Common myeloid progenitor, CD34-positive (primary cell): ENCODE data around the gene IDH3G.

Experiments
- CTCF ChIA-PET: fragments of 350-600 bp; sonication (Branson Sonifier 250); formaldehyde crosslinking; loops from one replicate; lab custom pipeline; 2021; ENCODE audit warnings: antibody characterized with exemption; lab: Charles Lee
- POLR2A ChIA-PET: fragments of 350-600 bp; sonication (Branson Sonifier 250); formaldehyde crosslinking; loops from one replicate; lab custom pipeline; 2021; ENCODE audit warnings: antibody characterized with exemption; lab: Charles Lee
- DNase-seq, 3 donors: peaks; one replicate each; pipeline versions ENCODE4 v3.0.0 to v3.0.0-alpha.2; 2013
- H3K27ac ChIP-seq, 2 experiments: 1 replicate in 1 of 2; 2 replicates in 1 of 2; pipeline ENCODE4 v1.7.0; 2013; ENCODE audit warnings: inconsistent platforms in 2 of 2, low read length in 2 of 2, mild to moderate bottlenecking in 2 of 2, low read depth in 1 of 2, moderate library complexity in 1 of 2; ENCODE audit not compliant: severe bottlenecking in 2 of 2, insufficient read depth in 1 of 2, poor library complexity in 1 of 2
- H3K27me3 ChIP-seq, 5 experiments: replicated peaks in 2 of 5; 1 replicate in 3 of 5; 2 replicates in 2 of 5; pipeline versions ENCODE4 v1.6.1 to v1.7.0; 2013; ENCODE audit warnings: low read length in 4 of 5, mild to moderate bottlenecking in 2 of 5, moderate library complexity in 2 of 5, inconsistent platforms in 1 of 5; ENCODE audit not compliant: insufficient read depth in 5 of 5, control insufficient read depth in 4 of 5
- H3K36me3 ChIP-seq, 4 experiments: 1 replicate in 2 of 4; 2 replicates in 2 of 4; pipeline versions ENCODE4 v1.6.1 to v1.7.0; 2013; ENCODE audit warnings: low read length in 3 of 4, control low read depth in 1 of 4, mild to moderate bottlenecking in 1 of 4; ENCODE audit not compliant: control insufficient read depth in 4 of 4, insufficient read depth in 4 of 4
- H3K4me1 ChIP-seq, 4 experiments: 1 replicate in 3 of 4; 2 replicates in 1 of 4; pipeline versions ENCODE4 v1.6.1 to v1.7.1; 2013; ENCODE audit warnings: low read length in 3 of 4, mild to moderate bottlenecking in 3 of 4, control low read depth in 1 of 4, inconsistent platforms in 1 of 4, moderate library complexity in 1 of 4; ENCODE audit not compliant: control insufficient read depth in 4 of 4, insufficient read depth in 4 of 4; ENCODE audit errors: control extremely low read depth in 1 of 4
- H3K4me3 ChIP-seq, 7 experiments: 1 replicate in 4 of 7; 2 replicates in 3 of 7; pipeline versions ENCODE4 v1.5.1 to v1.7.0; 2013; ENCODE audit warnings: mild to moderate bottlenecking in 7 of 7, low read length in 6 of 7, moderate library complexity in 6 of 7, inconsistent platforms in 2 of 7, low read depth in 2 of 7, control low read depth in 1 of 7; ENCODE audit not compliant: insufficient read depth in 4 of 7, control insufficient read depth in 1 of 7; ENCODE audit errors: extremely low read depth in 1 of 7
- H3K9me3 ChIP-seq, 5 experiments: 1 replicate in 4 of 5; 2 replicates in 1 of 5; pipeline versions ENCODE4 v1.6.1 to v1.7.1; 2013; ENCODE audit warnings: low read length in 4 of 5, mild to moderate bottlenecking in 2 of 5, inconsistent platforms in 1 of 5, low read depth in 1 of 5, moderate library complexity in 1 of 5; ENCODE audit not compliant: control insufficient read depth in 4 of 5, insufficient read depth in 2 of 5; ENCODE audit errors: control extremely low read depth in 1 of 5
- WGBS: methylation state at CpG from one replicate; pipeline ENCODE4 v1.1.5; 2013; ENCODE audit not compliant: insufficient coverage; 5-methylcytosine and 5-hydroxymethylcytosine counted together

Gene IDH3G

DNA sequence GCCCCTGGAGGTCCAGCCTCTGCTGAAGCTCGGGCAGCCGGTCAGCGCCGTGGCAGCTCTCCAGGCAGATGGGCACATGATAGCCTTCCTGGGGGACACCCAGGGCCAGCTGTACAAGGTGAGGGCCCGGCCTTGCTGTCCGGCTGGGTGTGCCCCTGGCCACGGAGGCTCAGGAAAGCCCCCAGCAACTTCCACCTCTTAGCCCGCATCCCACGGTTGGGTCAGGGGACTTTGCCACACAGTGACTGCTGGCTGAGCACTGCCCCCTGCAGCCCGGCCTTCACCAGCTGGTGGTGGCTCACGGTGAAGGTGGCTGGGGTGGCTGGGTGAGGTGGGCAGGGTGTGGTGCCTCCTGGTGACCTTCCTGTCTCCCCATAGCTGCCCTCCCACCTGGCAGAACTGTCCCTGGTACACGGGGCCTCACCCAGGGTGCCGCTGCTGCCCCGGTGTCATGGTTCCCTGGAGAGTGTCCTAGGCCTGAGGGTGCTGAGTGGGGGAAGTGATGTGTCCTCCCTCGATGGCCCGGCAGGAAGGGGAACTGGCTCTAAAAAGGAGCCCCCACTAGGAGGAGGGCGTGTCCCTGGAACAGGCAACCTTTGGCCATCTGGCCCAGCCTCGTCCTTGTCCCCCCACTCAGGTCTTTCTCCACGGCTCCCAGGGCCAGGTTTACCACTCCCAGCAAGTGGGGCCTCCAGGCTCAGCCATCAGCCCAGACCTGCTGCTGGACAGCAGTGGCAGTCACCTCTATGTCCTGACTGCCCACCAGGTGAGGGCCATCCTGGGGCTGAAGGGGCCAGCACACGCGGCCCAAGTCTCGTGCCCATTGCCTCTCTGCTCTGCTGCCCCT lies 25.6 kb downstream of the IDH3G start:
- H3K4me1 ChIP-seq: peaks cover 0 to 33% (median 25%) of the 10 kb centered on the region in 4 experiments
- no peaks in the 10 kb centered on the region for H3K36me3 ChIP-seq
- no peak overlapping the region for H3K4me3 ChIP-seq
- POLR2A ChIA-PET: no interaction called here
- no peak overlapping the region for H3K27ac ChIP-seq
- DNase-seq: peak in 1 of 3 donors; percentile 11
- CTCF ChIA-PET: interaction anchor here (1.0 to 1.1 kb wide), 3 partner anchors 10 to 19 kb away, joined by 3 to 4 read pairs (median 3); no protein-coding TSS in a partner anchor
- no peaks in the 10 kb centered on the region for H3K27me3 ChIP-seq
- WGBS: 78% methylated on average over 19 of the region's 22 CpGs
- no peaks in the 10 kb centered on the region for H3K9me3 ChIP-seq

DNA sequence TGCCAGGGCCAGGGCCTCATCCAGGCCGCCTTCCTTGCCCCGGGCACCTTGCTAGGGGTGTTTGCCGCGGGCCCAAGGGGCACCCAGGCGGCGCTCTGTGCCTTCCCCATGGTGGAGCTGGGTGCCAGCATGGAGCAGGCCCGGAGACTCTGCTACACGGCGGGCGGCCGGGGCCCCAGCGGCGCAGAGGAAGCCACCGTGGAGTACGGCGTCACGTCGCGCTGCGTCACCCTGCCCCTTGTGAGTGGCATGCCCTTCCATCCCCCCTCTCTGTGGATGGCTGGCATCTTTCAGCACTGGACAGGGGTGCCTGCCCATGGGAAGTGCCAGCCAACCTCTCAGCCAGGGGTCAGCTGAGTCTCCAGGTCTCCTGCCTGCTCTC lies 26.5 kb downstream of the IDH3G start:
- Histone ChIP-seq H3K4me3 (no peak overlapping the region), H3K27ac (no peak overlapping the region), H3K27me3 (no peaks in the 10 kb centered on the region), H3K36me3 (no peaks in the 10 kb centered on the region), H3K9me3 (no peaks in the 10 kb centered on the region), H3K4me1 (peaks cover 0 to 33% (median 25%) of the 10 kb centered on the region in 4 experiments)
- DNase-seq: no peak
- CTCF ChIA-PET: interaction anchor here (1.0 to 1.1 kb wide), 3 partner anchors 11 to 12 kb away, joined by 3 to 4 read pairs (median 3); no protein-coding TSS in a partner anchor
- WGBS: 95% methylated on average over 18 of the region's 20 CpGs
- POLR2A ChIA-PET: interaction anchor here (0.5 kb wide), 1 partner anchor 8 kb away, joined by 3 read pairs; no protein-coding TSS in a partner anchor

DNA sequence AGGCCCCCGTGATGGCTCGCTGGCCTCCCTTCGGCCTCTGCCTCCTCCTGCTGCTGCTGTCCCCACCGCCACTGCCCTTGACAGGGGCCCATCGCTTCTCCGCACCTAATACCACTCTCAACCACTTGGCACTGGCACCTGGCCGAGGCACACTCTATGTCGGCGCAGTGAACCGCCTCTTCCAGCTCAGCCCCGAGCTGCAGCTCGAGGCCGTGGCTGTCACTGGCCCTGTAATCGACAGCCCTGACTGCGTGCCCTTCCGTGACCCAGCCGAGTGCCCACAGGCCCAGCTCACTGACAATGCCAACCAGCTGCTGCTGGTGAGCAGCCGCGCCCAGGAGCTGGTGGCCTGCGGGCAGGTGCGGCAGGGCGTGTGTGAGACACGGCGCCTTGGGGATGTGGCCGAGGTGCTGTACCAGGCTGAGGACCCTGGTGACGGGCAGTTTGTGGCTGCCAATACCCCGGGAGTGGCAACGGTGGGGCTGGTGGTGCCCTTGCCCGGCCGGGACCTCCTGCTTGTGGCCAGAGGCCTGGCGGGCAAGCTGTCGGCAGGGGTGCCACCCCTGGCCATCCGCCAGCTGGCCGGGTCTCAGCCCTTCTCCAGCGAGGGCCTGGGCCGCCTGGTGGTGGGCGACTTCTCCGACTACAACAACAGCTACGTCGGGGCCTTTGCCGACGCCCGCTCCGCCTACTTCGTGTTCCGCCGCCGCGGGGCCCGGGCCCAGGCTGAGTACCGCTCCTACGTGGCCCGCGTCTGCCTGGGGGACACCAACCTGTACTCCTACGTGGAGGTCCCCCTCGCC lies 27.1 kb downstream of the IDH3G start:
- ChIA-PET CTCF (interaction anchor here (0.9 to 1.8 kb wide), 4 partner anchors 11 to 156 kb away, joined by 3 to 5 read pairs (median 3); no protein-coding TSS in a partner anchor), POLR2A (no interaction called here)
- Histone ChIP-seq H3K36me3 (no peaks in the 10 kb centered on the region), H3K27me3 (no peaks in the 10 kb centered on the region), H3K4me3 (no peak overlapping the region), H3K27ac (no peak overlapping the region), H3K4me1 (peaks cover 0 to 33% (median 25%) of the 10 kb centered on the region in 4 experiments), H3K9me3 (no peaks in the 10 kb centered on the region)
- no peak for DNase-seq
- 87% methylated on average over 55 of the region's 56 CpGs for WGBS

DNA sequence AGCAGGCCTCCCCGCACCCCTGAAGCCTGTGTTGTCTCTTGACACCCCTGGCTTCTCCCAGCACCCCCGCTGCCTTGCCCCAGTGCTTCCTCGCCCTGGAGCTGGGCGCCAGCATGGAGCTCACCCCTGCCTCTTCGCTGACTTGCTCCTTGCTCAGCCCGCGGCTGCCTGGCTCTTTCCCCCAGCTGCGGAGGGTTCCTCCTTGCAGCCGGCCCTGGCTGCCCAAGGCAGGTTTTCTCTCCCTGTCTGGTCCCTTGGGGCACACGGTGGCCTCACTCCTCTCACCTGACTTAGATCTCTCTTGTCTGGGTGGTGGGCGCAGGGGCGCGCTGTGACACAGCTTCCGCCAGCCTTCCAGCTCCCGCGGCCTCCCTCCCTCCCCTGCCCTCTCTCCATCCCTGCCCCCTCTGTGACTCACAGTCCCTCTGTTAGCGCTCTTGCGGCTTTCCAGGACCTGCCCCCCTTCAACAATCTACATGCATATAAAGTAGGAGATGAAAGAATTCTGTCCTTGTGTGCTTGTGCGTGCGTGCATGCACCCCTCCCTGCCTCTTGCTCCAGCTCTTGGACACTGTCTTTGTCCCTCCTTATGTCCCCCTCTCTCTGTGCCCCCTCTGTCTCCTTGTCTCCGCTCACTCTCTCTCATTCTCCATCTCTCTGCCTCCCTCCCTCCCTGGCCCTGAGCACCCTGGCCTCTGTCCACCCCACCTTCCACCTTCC lies 27.9 kb downstream of the IDH3G start:
- peaks cover 0 to 3% (median 0%) of the 10 kb centered on the region in 5 experiments for H3K27me3 ChIP-seq
- no peaks in the 10 kb centered on the region for H3K36me3 ChIP-seq
- WGBS: 55% methylated on average over 12 of the region's 21 CpGs
- H3K27ac ChIP-seq: peak overlapping the region in 1 of 2 experiments; percentile 58
- ChIA-PET CTCF (interaction anchor here (0.9 to 1.9 kb wide), 5 partner anchors 12 to 186 kb away, joined by 3 to 5 read pairs (median 3); no protein-coding TSS in a partner anchor), POLR2A (no interaction called here)
- DNase-seq: peak; percentile 50 to 84 (median 77)
- peaks cover 0 to 33% (median 25%) of the 10 kb centered on the region in 4 experiments for H3K4me1 ChIP-seq
- no peaks in the 10 kb centered on the region for H3K9me3 ChIP-seq
- H3K4me3 ChIP-seq: peak overlapping the region in 1 of 7 experiments; percentile 33

DNA sequence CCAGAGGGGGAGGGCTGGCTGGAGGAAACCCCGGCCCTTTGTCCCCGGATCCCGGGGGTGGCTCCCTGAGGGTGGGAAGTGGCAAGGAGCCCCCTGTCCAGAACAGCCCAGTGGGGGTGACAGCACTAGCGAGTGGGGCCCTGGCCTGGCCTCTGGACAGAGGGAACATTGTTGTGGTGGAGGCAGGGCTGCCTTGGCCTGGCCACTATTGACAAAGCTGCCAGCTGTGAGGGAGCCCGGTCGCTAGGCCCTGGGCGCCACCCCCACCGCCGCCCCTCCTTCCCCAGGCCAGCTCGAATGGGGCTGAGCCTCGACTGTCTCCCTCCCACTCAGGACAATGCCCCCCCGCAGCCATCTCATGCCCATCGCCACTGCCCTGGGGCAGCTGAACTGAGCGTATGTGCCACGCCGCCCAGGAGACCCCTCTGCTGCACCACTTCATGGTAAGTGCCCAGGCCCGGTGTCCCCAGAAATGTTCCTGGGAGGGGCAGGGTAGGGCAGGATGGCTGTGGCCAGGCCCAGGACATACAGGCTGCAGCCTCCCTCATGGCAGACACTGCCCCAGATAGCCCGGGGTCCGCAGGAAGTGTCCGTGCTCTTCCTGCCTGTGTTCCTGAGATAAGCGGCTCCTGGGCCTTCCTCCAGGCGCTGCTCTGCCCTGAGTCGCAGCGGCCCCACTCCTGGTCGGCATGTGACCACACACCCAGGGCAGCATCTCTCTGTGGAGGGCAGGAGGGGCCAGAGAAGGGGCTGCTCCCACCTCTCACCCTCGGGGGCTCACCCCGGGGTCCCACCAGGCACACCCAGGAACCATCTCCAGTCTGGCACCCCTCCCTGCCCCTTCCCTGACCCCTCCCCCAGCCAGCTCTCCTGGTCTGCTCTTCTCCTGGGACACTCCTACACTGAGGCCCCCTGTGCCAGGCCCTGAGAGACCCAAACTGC lies 28.8 kb downstream of the IDH3G start:
- Histone ChIP-seq H3K27me3 (peaks cover 0 to 3% (median 0%) of the 10 kb centered on the region in 5 experiments), H3K27ac (peak overlapping the region in 1 of 2 experiments; percentile 58), H3K9me3 (no peaks in the 10 kb centered on the region), H3K4me3 (peak overlapping the region in 1 of 7 experiments; percentile 33), H3K36me3 (no peaks in the 10 kb centered on the region), H3K4me1 (peaks cover 0 to 33% (median 25%) of the 10 kb centered on the region in 4 experiments)
- ChIA-PET CTCF (interaction anchor here (0.9 to 1.9 kb wide), 3 partner anchors 141 to 187 kb away, joined by 3 to 4 read pairs (median 3); no protein-coding TSS in a partner anchor), POLR2A (no interaction called here)
- DNase-seq: no peak
- WGBS: 68% methylated on average over 27 of the region's 27 CpGs

DNA sequence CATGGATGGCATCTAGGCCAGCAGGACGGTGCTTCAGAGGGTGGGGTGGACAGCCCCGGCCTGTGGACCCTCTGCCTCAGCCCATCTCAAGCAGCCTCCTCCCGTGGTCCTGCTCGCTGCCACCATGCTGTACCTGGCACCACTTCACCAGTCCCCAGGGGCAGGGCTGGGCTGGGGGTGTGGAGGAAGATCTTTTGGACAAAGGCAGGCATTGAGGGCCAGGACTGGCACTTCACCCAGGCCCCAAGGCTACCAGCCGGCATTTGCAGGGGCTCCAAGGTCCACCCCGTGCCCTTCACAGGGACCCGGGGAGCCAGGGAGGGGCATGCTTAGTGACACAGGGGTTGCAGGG lies 29.4 kb downstream of the IDH3G start:
- ChIA-PET CTCF (interaction anchor here (1.9 to 2.4 kb wide), 2 partner anchors 182 to 184 kb away, joined by 4 to 11 read pairs; no protein-coding TSS in a partner anchor), POLR2A (no interaction called here)
- Histone ChIP-seq H3K36me3 (no peaks in the 10 kb centered on the region), H3K9me3 (no peaks in the 10 kb centered on the region), H3K27me3 (peaks cover 0 to 3% (median 0%) of the 10 kb centered on the region in 5 experiments), H3K4me1 (peaks cover 0 to 33% (median 25%) of the 10 kb centered on the region in 4 experiments), H3K4me3 (no peak overlapping the region), H3K27ac (no peak overlapping the region)
- 94% methylated on average over 6 of the region's 7 CpGs for WGBS
- DNase-seq: no peak
